Neuronal stem cell (in vitro differentiated cells): Measurements from ENCODE around the gene SUPT6H.

Source experiments
- DNase-seq: peaks from one replicate; pipeline ENCODE4 v3.0.0-alpha.2; 2013; ENCODE audit warnings: low spot score
- H2AFZ ChIP-seq: one replicate; pipeline ENCODE4 v1.6.1; 2013; ENCODE audit warnings: mild to moderate bottlenecking, low read length, inconsistent platforms
- H2AK5ac ChIP-seq: 2 replicates; pipeline ENCODE4 v1.6.1; 2013; ENCODE audit warnings: low read depth, mild to moderate bottlenecking, inconsistent platforms, low read length, moderate library complexity, mixed read lengths
- H2BK120ac ChIP-seq: 2 replicates; pipeline ENCODE4 v1.6.1; 2013; ENCODE audit warnings: low read depth, mild to moderate bottlenecking, inconsistent platforms, low read length, moderate library complexity, mixed read lengths
- H2BK12ac ChIP-seq: one replicate; pipeline ENCODE4 v1.6.1; 2013; ENCODE audit warnings: low read length, inconsistent platforms
- H2BK15ac ChIP-seq: 2 replicates; pipeline ENCODE4 v1.6.1; 2013; ENCODE audit warnings: mild to moderate bottlenecking, low read length, inconsistent platforms, mixed read lengths
- H2BK5ac ChIP-seq: one replicate; pipeline ENCODE4 v1.6.1; 2013; ENCODE audit warnings: inconsistent platforms, mild to moderate bottlenecking, low read length, moderate library complexity
- H3K14ac ChIP-seq: one replicate; pipeline ENCODE4 v1.6.1; 2013; ENCODE audit warnings: low read length, inconsistent platforms
- H3K18ac ChIP-seq: 2 replicates; pipeline ENCODE4 v1.6.1; 2013; ENCODE audit warnings: low read length, inconsistent platforms
- H3K23ac ChIP-seq: 2 replicates; pipeline ENCODE4 v1.6.1; 2013; ENCODE audit warnings: low read depth, mild to moderate bottlenecking, mixed read lengths, low read length, inconsistent platforms; ENCODE audit not compliant: poor library complexity
- H3K27ac ChIP-seq: replicated peaks from 3 replicates; pipeline ENCODE4 v1.5.1; 2013; ENCODE audit warnings: low read length, inconsistent platforms
- H3K27me3 ChIP-seq, 3 experiments: 2 replicates each; pipeline ENCODE4 v1.6.1; 2013; ENCODE audit warnings: low read length in 3 of 3, mild to moderate bottlenecking in 2 of 3, inconsistent platforms in 1 of 3, low read depth in 1 of 3, mixed read lengths in 1 of 3, moderate library complexity in 1 of 3; ENCODE audit not compliant: control insufficient read depth in 3 of 3, insufficient read depth in 3 of 3
- H3K36me3 ChIP-seq, 2 donors: replicated peaks in 1 of 2; 2 replicates each; pipeline ENCODE4 v1.6.1; 2013; ENCODE audit warnings: low read length in 2 of 2; ENCODE audit not compliant: control insufficient read depth in 2 of 2, insufficient read depth in 2 of 2
- H3K4ac ChIP-seq: 2 replicates; pipeline ENCODE4 v1.6.1; 2013; ENCODE audit warnings: inconsistent platforms, mild to moderate bottlenecking, low read length, moderate library complexity
- H3K4me1 ChIP-seq, 2 donors: 1 replicate in 1 of 2; 2 replicates in 1 of 2; pipeline ENCODE4 v1.6.1; 2013; ENCODE audit warnings: low read length in 2 of 2, low read depth in 1 of 2; ENCODE audit not compliant: control insufficient read depth in 2 of 2, insufficient read depth in 1 of 2
- H3K4me2 ChIP-seq: one replicate; pipeline ENCODE4 v1.6.1; 2013; ENCODE audit warnings: mild to moderate bottlenecking, low read length, inconsistent platforms; ENCODE audit not compliant: insufficient read depth, poor library complexity, severe bottlenecking
- H3K4me3 ChIP-seq, 2 donors: 2 replicates each; pipeline ENCODE4 v1.5.1; 2013; ENCODE audit warnings: low read length in 2 of 2, mild to moderate bottlenecking in 2 of 2, inconsistent platforms in 1 of 2, moderate library complexity in 1 of 2
- H3K79me1 ChIP-seq: one replicate; pipeline ENCODE4 v1.6.1; 2013; ENCODE audit warnings: low read depth, mild to moderate bottlenecking, inconsistent platforms, low read length, moderate library complexity
- H3K9ac ChIP-seq: one replicate; pipeline ENCODE4 v1.6.1; 2013; ENCODE audit warnings: mild to moderate bottlenecking, low read depth, low read length, inconsistent platforms; ENCODE audit not compliant: poor library complexity
- H3K9me3 ChIP-seq, 2 donors: replicated peaks in 1 of 2; 2 replicates each; pipeline versions ENCODE3 to v1.6.1; 2013; ENCODE audit warnings: low read length in 2 of 2, mild to moderate bottlenecking in 2 of 2, inconsistent platforms in 1 of 2, low read depth in 1 of 2, mixed read lengths in 1 of 2, moderate library complexity in 1 of 2; ENCODE audit not compliant: control insufficient read depth in 2 of 2, insufficient read depth in 1 of 2
- H4K8ac ChIP-seq: one replicate; pipeline ENCODE4 v1.6.1; 2013; ENCODE audit warnings: low read depth, mild to moderate bottlenecking, inconsistent platforms, low read length, moderate library complexity
- H4K91ac ChIP-seq: one replicate; pipeline ENCODE4 v1.6.1; 2013; ENCODE audit warnings: low read length, low read depth, mild to moderate bottlenecking, inconsistent platforms; ENCODE audit not compliant: poor library complexity
- WGBS, 2 donors: extraction: QIAGEN DNeasy Blood & Tissue Kit; methylation state at CpG; one replicate each; pipeline ENCODE4 v1.1.7; 2013; ENCODE audit warnings: missing lambda C conversion rate in 2 of 2, mixed read lengths in 1 of 2; ENCODE audit not compliant: insufficient read length in 2 of 2, insufficient replicate concordance in 1 of 2; ENCODE audit errors: extremely low coverage in 2 of 2; 5-methylcytosine and 5-hydroxymethylcytosine counted together

SUPT6H gene

GRCh38 chr17:28737770-28738679 lies 76.0 kb downstream of the SUPT6H start:
- no peak overlapping the region for H4K8ac ChIP-seq
- no peak overlapping the region for H3K27ac ChIP-seq
- H3K9me3 ChIP-seq = peaks cover 3 to 9% of the 10 kb centered on the region in 2 donors
- peaks cover 9 to 57% of the 10 kb centered on the region in 2 donors for H3K36me3 ChIP-seq
- peak overlapping the region; percentile 83 for H2AK5ac ChIP-seq
- H3K18ac ChIP-seq = peak overlapping the region; percentile 46
- no peak overlapping the region for H3K4me3 ChIP-seq
- WGBS, 2 donors = no CpG with 5 or more reads among the region's 22 CpGs
- no peaks in the 10 kb centered on the region for H3K27me3 ChIP-seq
- no peak overlapping the region for H4K91ac ChIP-seq
- no peak overlapping the region for H2AFZ ChIP-seq
- no peak overlapping the region for H2BK15ac ChIP-seq
- H2BK5ac ChIP-seq = peak overlapping the region; percentile 54
- no peak overlapping the region for H2BK12ac ChIP-seq
- no peak overlapping the region for H2BK120ac ChIP-seq
- DNase-seq = no peak
- no peak overlapping the region for H3K23ac ChIP-seq
- no peak overlapping the region for H3K14ac ChIP-seq
- H3K4ac ChIP-seq = no peak overlapping the region
- H3K9ac ChIP-seq = no peak overlapping the region
- peaks cover 0 to 3% of the 10 kb centered on the region in 2 donors for H3K4me1 ChIP-seq
- H3K79me1 ChIP-seq = no peaks in the 10 kb centered on the region
- no peak overlapping the region for H3K4me2 ChIP-seq

GRCh38 chr17:28738680-28739384 lies 76.8 kb downstream of the SUPT6H start:
- H3K18ac ChIP-seq = no peak overlapping the region
- no peak overlapping the region for H3K27ac ChIP-seq
- 100% methylated on average over 1 of the region's 10 CpGs; no CpG with 5 or more reads in 1 of the 2 donors for WGBS, 2 donors

GRCh38 chr17:28740406-28741357 lies 78.7 kb downstream of the SUPT6H start:
- H3K9ac ChIP-seq = no peak overlapping the region
- peaks cover 5 to 50% of the 10 kb centered on the region in 2 donors for H3K36me3 ChIP-seq
- H4K91ac ChIP-seq = no peak overlapping the region
- H2BK5ac ChIP-seq = no peak overlapping the region
- no peaks in the 10 kb centered on the region for H3K27me3 ChIP-seq
- H3K4me2 ChIP-seq = no peak overlapping the region
- no peak for DNase-seq
- H2BK120ac ChIP-seq = no peak overlapping the region
- H3K23ac ChIP-seq = peak overlapping the region; percentile 45
- H3K4me3 ChIP-seq = no peak overlapping the region
- no peak overlapping the region for H4K8ac ChIP-seq
- H2AFZ ChIP-seq = no peak overlapping the region
- no peak overlapping the region for H3K4ac ChIP-seq
- H3K14ac ChIP-seq = no peak overlapping the region
- H3K79me1 ChIP-seq = peaks cover 7% of the 10 kb centered on the region
- H2BK15ac ChIP-seq = no peak overlapping the region
- peaks cover 2 to 6% of the 10 kb centered on the region in 2 donors for H3K4me1 ChIP-seq
- no peak overlapping the region for H2BK12ac ChIP-seq
- peaks cover 3 to 9% of the 10 kb centered on the region in 2 donors for H3K9me3 ChIP-seq
- no peak overlapping the region for H3K27ac ChIP-seq
- H2AK5ac ChIP-seq = peak overlapping the region; percentile 1
- peak overlapping the region; percentile 48 for H3K18ac ChIP-seq
- WGBS, 2 donors = no CpG with 5 or more reads among the region's 10 CpGs

More at GRCh38 chr17:28738680-28739384, 76.8 kb downstream of the SUPT6H start:
- H3K14ac ChIP-seq = no peak overlapping the region
- no peak overlapping the region for H2AK5ac ChIP-seq
- peaks cover 3 to 9% of the 10 kb centered on the region in 2 donors for H3K9me3 ChIP-seq
- no peak overlapping the region for H2BK5ac ChIP-seq
- no peak overlapping the region for H2BK120ac ChIP-seq
- peaks cover 0 to 3% of the 10 kb centered on the region in 2 donors for H3K4me1 ChIP-seq
- H3K36me3 ChIP-seq = peaks cover 9 to 55% of the 10 kb centered on the region in 2 donors
- no peak overlapping the region for H3K23ac ChIP-seq
- no peaks in the 10 kb centered on the region for H3K27me3 ChIP-seq
- no peak overlapping the region for H2BK15ac ChIP-seq
- no peak for DNase-seq
- H4K8ac ChIP-seq = no peak overlapping the region
- no peak overlapping the region for H2AFZ ChIP-seq
- no peak overlapping the region for H3K9ac ChIP-seq
- no peak overlapping the region for H3K4ac ChIP-seq
- H3K4me2 ChIP-seq = no peak overlapping the region
- no peak overlapping the region for H4K91ac ChIP-seq
- H2BK12ac ChIP-seq = no peak overlapping the region
- H3K4me3 ChIP-seq = no peak overlapping the region
- no peaks in the 10 kb centered on the region for H3K79me1 ChIP-seq
